ENCODE data around the gene KDELR1.

GRCh38 chr19:48350856-48351255 lies 40.5 kb downstream of the KDELR1 start:
- TF ChIP-seq POLR2A (IDR thresholded peaks at IDR 0.05; ENCODE audit: low read depth, low read length) (no peak), POLR2AphosphoS5 (IDR thresholded peaks at IDR 0.05; ENCODE audit: low read depth, low read length) (no peak)
